GM12878 (cell line): Measurements from ENCODE around the gene FBXL17. TPM values are rescaled to one million over a fixed set of nuclear protein-coding genes. Genes with fewer than 3 reads are reported as not detected.

ENCODE experiments used
- BRCA1 ChIP-seq: IDR thresholded peaks from 2 replicates; pipeline ENCODE4 v1.6.1; 2011; ENCODE audit warnings: low read depth, low read length, improper control_type of control experiment
- EP300 ChIP-seq, 2 experiments: fragments of 150-350 bp in 1 of 2; IDR thresholded peaks; 2 replicates each; pipeline ENCODE4 v1.6.1; 2011 to 2012; ENCODE audit warnings: low read depth in 2 of 2, low read length in 2 of 2, borderline replicate concordance in 1 of 2, improper control_type of control experiment in 1 of 2, inconsistent platforms in 1 of 2; ENCODE audit not compliant: control insufficient read depth in 1 of 2
- HDGF ChIP-seq: fragments of 450-650 bp; IDR thresholded peaks from 2 replicates; pipeline ENCODE4 v1.6.1; 2016; ENCODE audit warnings: antibody characterized with exemption
- LARP7 ChIP-seq: fragments of 450-650 bp; IDR thresholded peaks from 2 replicates; pipeline ENCODE4 v1.6.1; 2017; ENCODE audit warnings: mild to moderate bottlenecking
- NFXL1 ChIP-seq: fragments of 450-650 bp; IDR thresholded peaks from 2 replicates; pipeline ENCODE4 v1.6.1; 2017; ENCODE audit warnings: antibody characterized with exemption, mild to moderate bottlenecking, borderline replicate concordance
- NR2C2 ChIP-seq: IDR thresholded peaks from 2 replicates; pipeline ENCODE4 v1.6.1; 2011; ENCODE audit warnings: borderline replicate concordance, low read depth; ENCODE audit not compliant: control insufficient read depth, insufficient read length
- NR2F1 ChIP-seq: fragments of 450-650 bp; conservative IDR thresholded peaks from 2 replicates; pipeline ENCODE4 v1.6.1; 2017; ENCODE audit warnings: mild to moderate bottlenecking
- TBL1XR1 ChIP-seq: IDR thresholded peaks from 2 replicates; pipeline ENCODE4 v1.6.1; 2012; ENCODE audit warnings: low read depth, low read length, improper control_type of control experiment
- polyA plus RNA-seq, 11 experiments: library from polyadenylated mRNA; depleted of rRNA in 4 of 11; unstranded in 6 of 11; stranded (reverse) in 5 of 11; fragments of >200 nt; fragmentation: Nextera tagmentation in 4 of 11; fragmentation: Illumina TruSeq in 1 of 11; extraction: Ambion mirVana in 4 of 11; extraction: Trizol in 1 of 11; gene quantifications; 1 replicate in 1 of 11; 2 replicates in 10 of 11; pipeline versions ENCODE4 v1.2.1 to v1.2.3, GENCODE V29; 2011 to 2016; ENCODE audit warnings: inconsistent platforms in 2 of 11, missing spikeins in 2 of 11, low read depth in 1 of 11
- total RNA-seq, 4 experiments: library from RNA; depleted of rRNA in 3 of 4; stranded (reverse); fragments of >200 nt in 3 of 4; fragmentation: Illumina TruSeq in 1 of 4; extraction: Trizol in 1 of 4; gene quantifications; 2 replicates each; pipeline versions ENCODE4 v1.2.1 to v1.2.3, GENCODE V29; 2013 to 2021
- TF ChIP-seq, protein P1 (sequence below): fragments of 450-650 bp; IDR thresholded peaks from 2 replicates; pipeline ENCODE4 v1.6.1; 2017; ENCODE audit warnings: mild to moderate bottlenecking, moderate library complexity
- TF ChIP-seq, protein P2 (sequence below): fragments of 450-650 bp; formaldehyde crosslinking; IDR thresholded peaks from 2 replicates; pipeline ENCODE4 v1.4.0; 2022; ENCODE audit warnings: mild to moderate bottlenecking, moderate library complexity
- TF ChIP-seq, protein P3 (sequence below): fragments of 450-650 bp; IDR thresholded peaks from 2 replicates; pipeline ENCODE4 v1.6.1; 2016; ENCODE audit warnings: mild to moderate bottlenecking, moderate library complexity, borderline replicate concordance
- TF ChIP-seq, protein P4 (sequence below): fragments of 450-650 bp; IDR thresholded peaks from 2 replicates; pipeline ENCODE4 v1.6.1; 2017; ENCODE audit warnings: mild to moderate bottlenecking, moderate library complexity

FBXL17 gene
- total and polyA plus RNA-seq, 10 of the 15 experiments (the other 5 are each of a cell fraction or from before 2014, with no cell fraction given) = 0.88 to 9.0 (median 4.4) TPM

DNA sequence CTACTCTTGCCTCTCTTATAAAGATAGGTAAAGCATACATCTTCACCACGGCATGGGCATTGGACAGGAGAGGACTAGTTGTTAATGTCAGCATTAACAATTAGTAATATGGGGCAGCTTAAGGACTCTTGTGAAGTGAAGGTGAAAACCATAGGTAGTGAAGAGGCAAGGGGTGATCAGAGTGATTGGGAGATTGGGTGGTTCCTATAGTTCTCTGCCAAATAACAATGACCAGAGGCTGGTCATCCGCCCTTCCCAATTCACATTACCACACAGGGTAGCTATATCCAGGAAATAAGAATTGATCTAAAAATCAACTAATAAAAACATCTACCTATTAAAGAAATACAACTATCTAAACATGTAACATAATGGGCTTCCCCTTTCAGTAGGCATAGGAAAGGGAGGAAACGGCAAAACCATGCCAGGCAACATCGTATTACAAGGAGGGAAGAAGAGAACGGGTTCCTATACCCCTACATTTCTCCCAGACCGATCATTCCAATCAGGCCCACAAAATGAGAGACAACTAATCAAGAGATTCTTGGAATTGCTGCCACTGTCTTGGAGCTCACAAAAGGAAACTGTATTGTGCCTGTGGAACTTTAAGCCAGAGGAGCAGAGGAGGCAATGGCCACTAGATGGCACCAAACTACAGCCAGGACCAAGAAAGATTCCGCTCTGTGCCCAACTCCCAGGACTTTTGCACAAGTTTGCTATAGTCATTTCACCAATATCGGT lies 121.6 kb downstream of the FBXL17 start (continued):
- TF ChIP-seq, protein P1, sequence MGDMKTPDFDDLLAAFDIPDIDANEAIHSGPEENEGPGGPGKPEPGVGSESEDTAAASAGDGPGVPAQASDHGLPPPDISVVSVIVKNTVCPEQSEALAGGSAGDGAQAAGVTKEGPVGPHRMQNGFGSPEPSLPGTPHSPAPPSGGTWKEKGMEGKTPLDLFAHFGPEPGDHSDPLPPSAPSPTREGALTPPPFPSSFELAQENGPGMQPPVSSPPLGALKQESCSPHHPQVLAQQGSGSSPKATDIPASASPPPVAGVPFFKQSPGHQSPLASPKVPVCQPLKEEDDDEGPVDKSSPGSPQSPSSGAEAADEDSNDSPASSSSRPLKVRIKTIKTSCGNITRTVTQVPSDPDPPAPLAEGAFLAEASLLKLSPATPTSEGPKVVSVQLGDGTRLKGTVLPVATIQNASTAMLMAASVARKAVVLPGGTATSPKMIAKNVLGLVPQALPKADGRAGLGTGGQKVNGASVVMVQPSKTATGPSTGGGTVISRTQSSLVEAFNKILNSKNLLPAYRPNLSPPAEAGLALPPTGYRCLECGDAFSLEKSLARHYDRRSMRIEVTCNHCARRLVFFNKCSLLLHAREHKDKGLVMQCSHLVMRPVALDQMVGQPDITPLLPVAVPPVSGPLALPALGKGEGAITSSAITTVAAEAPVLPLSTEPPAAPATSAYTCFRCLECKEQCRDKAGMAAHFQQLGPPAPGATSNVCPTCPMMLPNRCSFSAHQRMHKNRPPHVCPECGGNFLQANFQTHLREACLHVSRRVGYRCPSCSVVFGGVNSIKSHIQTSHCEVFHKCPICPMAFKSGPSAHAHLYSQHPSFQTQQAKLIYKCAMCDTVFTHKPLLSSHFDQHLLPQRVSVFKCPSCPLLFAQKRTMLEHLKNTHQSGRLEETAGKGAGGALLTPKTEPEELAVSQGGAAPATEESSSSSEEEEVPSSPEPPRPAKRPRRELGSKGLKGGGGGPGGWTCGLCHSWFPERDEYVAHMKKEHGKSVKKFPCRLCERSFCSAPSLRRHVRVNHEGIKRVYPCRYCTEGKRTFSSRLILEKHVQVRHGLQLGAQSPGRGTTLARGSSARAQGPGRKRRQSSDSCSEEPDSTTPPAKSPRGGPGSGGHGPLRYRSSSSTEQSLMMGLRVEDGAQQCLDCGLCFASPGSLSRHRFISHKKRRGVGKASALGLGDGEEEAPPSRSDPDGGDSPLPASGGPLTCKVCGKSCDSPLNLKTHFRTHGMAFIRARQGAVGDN = no peak
- TF ChIP-seq, protein P2, sequence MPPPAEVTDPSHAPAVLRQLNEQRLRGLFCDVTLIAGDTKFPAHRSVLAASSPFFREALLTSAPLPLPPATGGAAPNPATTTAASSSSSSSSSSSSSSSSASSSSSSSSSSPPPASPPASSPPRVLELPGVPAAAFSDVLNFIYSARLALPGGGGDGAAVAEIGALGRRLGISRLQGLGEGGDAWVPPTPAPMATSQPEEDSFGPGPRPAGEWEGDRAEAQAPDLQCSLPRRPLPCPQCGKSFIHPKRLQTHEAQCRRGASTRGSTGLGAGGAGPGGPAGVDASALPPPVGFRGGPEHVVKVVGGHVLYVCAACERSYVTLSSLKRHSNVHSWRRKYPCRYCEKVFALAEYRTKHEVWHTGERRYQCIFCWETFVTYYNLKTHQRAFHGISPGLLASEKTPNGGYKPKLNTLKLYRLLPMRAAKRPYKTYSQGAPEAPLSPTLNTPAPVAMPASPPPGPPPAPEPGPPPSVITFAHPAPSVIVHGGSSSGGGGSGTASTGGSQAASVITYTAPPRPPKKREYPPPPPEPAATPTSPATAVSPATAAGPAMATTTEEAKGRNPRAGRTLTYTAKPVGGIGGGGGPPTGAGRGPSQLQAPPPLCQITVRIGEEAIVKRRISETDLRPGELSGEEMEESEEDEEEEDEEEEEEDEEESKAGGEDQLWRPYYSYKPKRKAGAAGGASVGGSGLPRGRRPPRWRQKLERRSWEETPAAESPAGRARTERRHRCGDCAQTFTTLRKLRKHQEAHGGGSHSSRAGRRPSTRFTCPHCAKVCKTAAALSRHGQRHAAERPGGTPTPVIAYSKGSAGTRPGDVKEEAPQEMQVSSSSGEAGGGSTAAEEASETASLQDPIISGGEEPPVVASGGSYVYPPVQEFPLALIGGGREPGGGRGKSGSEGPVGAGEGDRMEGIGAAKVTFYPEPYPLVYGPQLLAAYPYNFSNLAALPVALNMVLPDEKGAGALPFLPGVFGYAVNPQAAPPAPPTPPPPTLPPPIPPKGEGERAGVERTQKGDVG (CRISPR knock-in tag) = no peak
- TF ChIP-seq NFXL1 = no peak
- TF ChIP-seq, protein P3, sequence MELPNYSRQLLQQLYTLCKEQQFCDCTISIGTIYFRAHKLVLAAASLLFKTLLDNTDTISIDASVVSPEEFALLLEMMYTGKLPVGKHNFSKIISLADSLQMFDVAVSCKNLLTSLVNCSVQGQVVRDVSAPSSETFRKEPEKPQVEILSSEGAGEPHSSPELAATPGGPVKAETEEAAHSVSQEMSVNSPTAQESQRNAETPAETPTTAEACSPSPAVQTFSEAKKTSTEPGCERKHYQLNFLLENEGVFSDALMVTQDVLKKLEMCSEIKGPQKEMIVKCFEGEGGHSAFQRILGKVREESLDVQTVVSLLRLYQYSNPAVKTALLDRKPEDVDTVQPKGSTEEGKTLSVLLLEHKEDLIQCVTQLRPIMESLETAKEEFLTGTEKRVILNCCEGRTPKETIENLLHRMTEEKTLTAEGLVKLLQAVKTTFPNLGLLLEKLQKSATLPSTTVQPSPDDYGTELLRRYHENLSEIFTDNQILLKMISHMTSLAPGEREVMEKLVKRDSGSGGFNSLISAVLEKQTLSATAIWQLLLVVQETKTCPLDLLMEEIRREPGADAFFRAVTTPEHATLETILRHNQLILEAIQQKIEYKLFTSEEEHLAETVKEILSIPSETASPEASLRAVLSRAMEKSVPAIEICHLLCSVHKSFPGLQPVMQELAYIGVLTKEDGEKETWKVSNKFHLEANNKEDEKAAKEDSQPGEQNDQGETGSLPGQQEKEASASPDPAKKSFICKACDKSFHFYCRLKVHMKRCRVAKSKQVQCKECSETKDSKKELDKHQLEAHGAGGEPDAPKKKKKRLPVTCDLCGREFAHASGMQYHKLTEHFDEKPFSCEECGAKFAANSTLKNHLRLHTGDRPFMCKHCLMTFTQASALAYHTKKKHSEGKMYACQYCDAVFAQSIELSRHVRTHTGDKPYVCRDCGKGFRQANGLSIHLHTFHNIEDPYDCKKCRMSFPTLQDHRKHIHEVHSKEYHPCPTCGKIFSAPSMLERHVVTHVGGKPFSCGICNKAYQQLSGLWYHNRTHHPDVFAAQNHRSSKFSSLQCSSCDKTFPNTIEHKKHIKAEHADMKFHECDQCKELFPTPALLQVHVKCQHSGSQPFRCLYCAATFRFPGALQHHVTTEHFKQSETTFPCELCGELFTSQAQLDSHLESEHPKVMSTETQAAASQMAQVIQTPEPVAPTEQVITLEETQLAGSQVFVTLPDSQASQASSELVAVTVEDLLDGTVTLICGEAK = no peak
- no peak for TF ChIP-seq NR2C2
- TF ChIP-seq EP300 (IDR thresholded peaks at IDR 0.05; ENCODE audit: borderline replicate concordance in 1 of 2, control insufficient read depth in 1 of 2, low read depth in 2 of 2, low read length in 2 of 2) = no peak
- TF ChIP-seq, protein P4, sequence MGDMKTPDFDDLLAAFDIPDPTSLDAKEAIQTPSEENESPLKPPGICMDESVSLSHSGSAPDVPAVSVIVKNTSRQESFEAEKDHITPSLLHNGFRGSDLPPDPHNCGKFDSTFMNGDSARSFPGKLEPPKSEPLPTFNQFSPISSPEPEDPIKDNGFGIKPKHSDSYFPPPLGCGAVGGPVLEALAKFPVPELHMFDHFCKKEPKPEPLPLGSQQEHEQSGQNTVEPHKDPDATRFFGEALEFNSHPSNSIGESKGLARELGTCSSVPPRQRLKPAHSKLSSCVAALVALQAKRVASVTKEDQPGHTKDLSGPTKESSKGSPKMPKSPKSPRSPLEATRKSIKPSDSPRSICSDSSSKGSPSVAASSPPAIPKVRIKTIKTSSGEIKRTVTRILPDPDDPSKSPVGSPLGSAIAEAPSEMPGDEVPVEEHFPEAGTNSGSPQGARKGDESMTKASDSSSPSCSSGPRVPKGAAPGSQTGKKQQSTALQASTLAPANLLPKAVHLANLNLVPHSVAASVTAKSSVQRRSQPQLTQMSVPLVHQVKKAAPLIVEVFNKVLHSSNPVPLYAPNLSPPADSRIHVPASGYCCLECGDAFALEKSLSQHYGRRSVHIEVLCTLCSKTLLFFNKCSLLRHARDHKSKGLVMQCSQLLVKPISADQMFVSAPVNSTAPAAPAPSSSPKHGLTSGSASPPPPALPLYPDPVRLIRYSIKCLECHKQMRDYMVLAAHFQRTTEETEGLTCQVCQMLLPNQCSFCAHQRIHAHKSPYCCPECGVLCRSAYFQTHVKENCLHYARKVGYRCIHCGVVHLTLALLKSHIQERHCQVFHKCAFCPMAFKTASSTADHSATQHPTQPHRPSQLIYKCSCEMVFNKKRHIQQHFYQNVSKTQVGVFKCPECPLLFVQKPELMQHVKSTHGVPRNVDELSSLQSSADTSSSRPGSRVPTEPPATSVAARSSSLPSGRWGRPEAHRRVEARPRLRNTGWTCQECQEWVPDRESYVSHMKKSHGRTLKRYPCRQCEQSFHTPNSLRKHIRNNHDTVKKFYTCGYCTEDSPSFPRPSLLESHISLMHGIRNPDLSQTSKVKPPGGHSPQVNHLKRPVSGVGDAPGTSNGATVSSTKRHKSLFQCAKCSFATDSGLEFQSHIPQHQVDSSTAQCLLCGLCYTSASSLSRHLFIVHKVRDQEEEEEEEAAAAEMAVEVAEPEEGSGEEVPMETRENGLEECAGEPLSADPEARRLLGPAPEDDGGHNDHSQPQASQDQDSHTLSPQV = no peak
- TF ChIP-seq BRCA1 = no peak
- TF ChIP-seq LARP7 = no peak
- no peak for TF ChIP-seq NR2F1
- TF ChIP-seq HDGF = no peak
- no peak for TF ChIP-seq TBL1XR1
